Measurements from ENCODE around the gene HSPD1. TPM values are rescaled to one million over a fixed set of nuclear protein-coding genes. Genes with fewer than 3 reads are reported as not detected.

The HSPD1 gene
- total RNA-seq, 1 experiment from 2014 or later = 995 TPM

DNA sequence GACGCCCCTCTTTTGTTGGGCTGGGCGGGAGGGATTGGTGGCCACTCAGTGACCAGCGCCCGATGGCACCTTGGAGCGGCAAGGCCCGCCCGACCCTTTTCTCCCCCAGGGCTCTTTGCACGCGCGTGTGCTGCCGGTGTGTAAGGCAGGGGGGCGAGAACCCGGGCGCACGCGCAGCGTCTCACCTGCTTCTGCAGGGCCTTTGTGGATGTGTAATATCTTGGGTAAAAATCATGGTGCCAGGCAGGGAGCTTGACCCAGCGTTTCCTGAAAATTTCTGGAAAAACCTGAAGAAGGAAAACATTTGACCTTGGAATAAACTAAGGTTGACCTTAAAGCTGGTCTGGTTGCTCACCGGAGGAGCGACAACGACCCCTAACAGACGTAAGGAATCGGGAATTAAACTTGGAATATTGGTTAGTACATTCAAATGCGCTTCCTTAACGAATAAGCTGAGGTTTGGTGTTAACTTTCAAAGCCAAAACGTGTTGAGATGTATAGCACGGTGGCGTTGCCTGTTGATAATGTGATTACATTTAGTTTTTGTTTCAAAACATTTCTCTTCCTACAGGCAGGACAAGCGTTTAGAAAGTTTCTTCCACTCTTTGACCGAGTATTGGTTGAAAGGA is 977 bp upstream of the HSPD1 start:
- Histone ChIP-seq H4K20me1 (ENCODE audit: insufficient read depth) (peaks cover 49% of the 10 kb centered on the region; the same call in 1 of the 2 replicates), H3K36me3 (ENCODE audit: control insufficient read depth in 1 of 2, insufficient read depth in 2 of 2, low read length in 2 of 2) (peaks cover 39 to 79% of the 10 kb centered on the region in 2 experiments), H3K4me1 (ENCODE audit: control insufficient read depth in 1 of 2, insufficient read depth in 2 of 2, low read length in 2 of 2) (peaks cover 7 to 29% of the 10 kb centered on the region in 2 experiments; a peak in 3 of 4 replicates), H3K4me2 (ENCODE audit: low read length) (peak overlapping the region; percentile 67), H3K9me3 (ENCODE audit: control insufficient read depth in 1 of 2, insufficient read depth in 1 of 2, low read depth in 1 of 2, low read length in 2 of 2) (no peaks in the 10 kb centered on the region), H3K4me3 (replicated peaks in 1 of 2; ENCODE audit: low read depth in 1 of 2, low read length in 2 of 2) (peak overlapping the region; percentile 81 to 83), H3K9ac (ENCODE audit: low read length) (peak overlapping the region; percentile 90), H3K79me2 (ENCODE audit: insufficient read depth, low read length) (peaks cover 87% of the 10 kb centered on the region), H3K27ac (ENCODE audit: low read depth, low read length) (peak overlapping the region; percentile 98), H3K27me3 (ENCODE audit: insufficient read depth, low read length) (no peaks in the 10 kb centered on the region), H2AFZ (ENCODE audit: low read depth, low read length, poor library complexity, severe bottlenecking) (no peak overlapping the region), H3K9me2 (ENCODE audit: insufficient read depth) (no peaks in the 10 kb centered on the region)
- ATAC-seq (no peak), DNase-seq (ENCODE audit: low read depth, low spot score) (no peak)
- TF ChIP-seq JUND (IDR thresholded peaks at IDR 0.05) (no peak), SP1 (IDR thresholded peaks at IDR 0.05; ENCODE audit: low read depth) (no peak), POLR2AphosphoS5 (IDR thresholded peaks at IDR 0.05; ENCODE audit: low read depth, low read length) (no peak), EGR1 (IDR thresholded peaks at IDR 0.05; ENCODE audit: low read depth) (no peak; the same call in 1 of the 2 replicates), POLR2A (IDR thresholded peaks at IDR 0.05; ENCODE audit: borderline replicate concordance, extremely low read depth, insufficient read depth, insufficient read length) (peak; percentile 21), CEBPB (IDR thresholded peaks at IDR 0.05; ENCODE audit: low read depth) (no peak), ELF1 (IDR thresholded peaks at IDR 0.05; ENCODE audit: borderline replicate concordance, low read depth) (no peak), CBX3 (IDR thresholded peaks at IDR 0.05; ENCODE audit: low read depth) (no peak), ZFX (IDR thresholded peaks at IDR 0.05) (peak; percentile 9; the same call in 1 of the 2 replicates), FOSL1 (IDR thresholded peaks at IDR 0.05; ENCODE audit: low read depth) (no peak), SRF (IDR thresholded peaks at IDR 0.05; ENCODE audit: low read depth) (no peak), EZH2phosphoT487 (IDR thresholded peaks at IDR 0.05; ENCODE audit: borderline replicate concordance) (no peak), EZH2 (IDR thresholded peaks at IDR 0.05) (no peak)
- TF ChIP-seq, protein P1, sequence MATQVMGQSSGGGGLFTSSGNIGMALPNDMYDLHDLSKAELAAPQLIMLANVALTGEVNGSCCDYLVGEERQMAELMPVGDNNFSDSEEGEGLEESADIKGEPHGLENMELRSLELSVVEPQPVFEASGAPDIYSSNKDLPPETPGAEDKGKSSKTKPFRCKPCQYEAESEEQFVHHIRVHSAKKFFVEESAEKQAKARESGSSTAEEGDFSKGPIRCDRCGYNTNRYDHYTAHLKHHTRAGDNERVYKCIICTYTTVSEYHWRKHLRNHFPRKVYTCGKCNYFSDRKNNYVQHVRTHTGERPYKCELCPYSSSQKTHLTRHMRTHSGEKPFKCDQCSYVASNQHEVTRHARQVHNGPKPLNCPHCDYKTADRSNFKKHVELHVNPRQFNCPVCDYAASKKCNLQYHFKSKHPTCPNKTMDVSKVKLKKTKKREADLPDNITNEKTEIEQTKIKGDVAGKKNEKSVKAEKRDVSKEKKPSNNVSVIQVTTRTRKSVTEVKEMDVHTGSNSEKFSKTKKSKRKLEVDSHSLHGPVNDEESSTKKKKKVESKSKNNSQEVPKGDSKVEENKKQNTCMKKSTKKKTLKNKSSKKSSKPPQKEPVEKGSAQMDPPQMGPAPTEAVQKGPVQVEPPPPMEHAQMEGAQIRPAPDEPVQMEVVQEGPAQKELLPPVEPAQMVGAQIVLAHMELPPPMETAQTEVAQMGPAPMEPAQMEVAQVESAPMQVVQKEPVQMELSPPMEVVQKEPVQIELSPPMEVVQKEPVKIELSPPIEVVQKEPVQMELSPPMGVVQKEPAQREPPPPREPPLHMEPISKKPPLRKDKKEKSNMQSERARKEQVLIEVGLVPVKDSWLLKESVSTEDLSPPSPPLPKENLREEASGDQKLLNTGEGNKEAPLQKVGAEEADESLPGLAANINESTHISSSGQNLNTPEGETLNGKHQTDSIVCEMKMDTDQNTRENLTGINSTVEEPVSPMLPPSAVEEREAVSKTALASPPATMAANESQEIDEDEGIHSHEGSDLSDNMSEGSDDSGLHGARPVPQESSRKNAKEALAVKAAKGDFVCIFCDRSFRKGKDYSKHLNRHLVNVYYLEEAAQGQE (IDR thresholded peaks at IDR 0.05; ENCODE audit: low read depth) = no peak
- TF ChIP-seq, protein P2, sequence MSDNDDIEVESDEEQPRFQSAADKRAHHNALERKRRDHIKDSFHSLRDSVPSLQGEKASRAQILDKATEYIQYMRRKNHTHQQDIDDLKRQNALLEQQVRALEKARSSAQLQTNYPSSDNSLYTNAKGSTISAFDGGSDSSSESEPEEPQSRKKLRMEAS (IDR thresholded peaks at IDR 0.05) = no peak
- TF ChIP-seq, protein P3, sequence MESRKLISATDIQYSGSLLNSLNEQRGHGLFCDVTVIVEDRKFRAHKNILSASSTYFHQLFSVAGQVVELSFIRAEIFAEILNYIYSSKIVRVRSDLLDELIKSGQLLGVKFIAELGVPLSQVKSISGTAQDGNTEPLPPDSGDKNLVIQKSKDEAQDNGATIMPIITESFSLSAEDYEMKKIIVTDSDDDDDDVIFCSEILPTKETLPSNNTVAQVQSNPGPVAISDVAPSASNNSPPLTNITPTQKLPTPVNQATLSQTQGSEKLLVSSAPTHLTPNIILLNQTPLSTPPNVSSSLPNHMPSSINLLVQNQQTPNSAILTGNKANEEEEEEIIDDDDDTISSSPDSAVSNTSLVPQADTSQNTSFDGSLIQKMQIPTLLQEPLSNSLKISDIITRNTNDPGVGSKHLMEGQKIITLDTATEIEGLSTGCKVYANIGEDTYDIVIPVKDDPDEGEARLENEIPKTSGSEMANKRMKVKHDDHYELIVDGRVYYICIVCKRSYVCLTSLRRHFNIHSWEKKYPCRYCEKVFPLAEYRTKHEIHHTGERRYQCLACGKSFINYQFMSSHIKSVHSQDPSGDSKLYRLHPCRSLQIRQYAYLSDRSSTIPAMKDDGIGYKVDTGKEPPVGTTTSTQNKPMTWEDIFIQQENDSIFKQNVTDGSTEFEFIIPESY (IDR thresholded peaks at IDR 0.05; ENCODE audit: extremely low read depth, insufficient replicate concordance, low read length) = no peak
- TF ChIP-seq, protein P4, sequence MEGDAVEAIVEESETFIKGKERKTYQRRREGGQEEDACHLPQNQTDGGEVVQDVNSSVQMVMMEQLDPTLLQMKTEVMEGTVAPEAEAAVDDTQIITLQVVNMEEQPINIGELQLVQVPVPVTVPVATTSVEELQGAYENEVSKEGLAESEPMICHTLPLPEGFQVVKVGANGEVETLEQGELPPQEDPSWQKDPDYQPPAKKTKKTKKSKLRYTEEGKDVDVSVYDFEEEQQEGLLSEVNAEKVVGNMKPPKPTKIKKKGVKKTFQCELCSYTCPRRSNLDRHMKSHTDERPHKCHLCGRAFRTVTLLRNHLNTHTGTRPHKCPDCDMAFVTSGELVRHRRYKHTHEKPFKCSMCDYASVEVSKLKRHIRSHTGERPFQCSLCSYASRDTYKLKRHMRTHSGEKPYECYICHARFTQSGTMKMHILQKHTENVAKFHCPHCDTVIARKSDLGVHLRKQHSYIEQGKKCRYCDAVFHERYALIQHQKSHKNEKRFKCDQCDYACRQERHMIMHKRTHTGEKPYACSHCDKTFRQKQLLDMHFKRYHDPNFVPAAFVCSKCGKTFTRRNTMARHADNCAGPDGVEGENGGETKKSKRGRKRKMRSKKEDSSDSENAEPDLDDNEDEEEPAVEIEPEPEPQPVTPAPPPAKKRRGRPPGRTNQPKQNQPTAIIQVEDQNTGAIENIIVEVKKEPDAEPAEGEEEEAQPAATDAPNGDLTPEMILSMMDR (IDR thresholded peaks at IDR 0.05 in 2 of 3, conservative IDR thresholded peaks at IDR 0.05 in 1 of 3; ENCODE audit: borderline replicate concordance in 1 of 3, insufficient read depth in 1 of 3, low read depth in 2 of 3, low read length in 2 of 3) = no peak
- CTCF ChIA-PET = interaction anchor here (1.0 kb wide), 1 partner anchor 99 kb away, joined by 4 read pairs; no protein-coding TSS in a partner anchor
- RAD21 ChIA-PET (ENCODE audit: low non-redundant PET in 1 of 2, low total read pairs in 2 of 2, uncharacterized antibody in 2 of 2, unreplicated experiment in 2 of 2) = interaction anchor here in 1 of 2 experiments (1.3 kb wide), 1 partner anchor 99 kb away, joined by 3 read pairs; no protein-coding TSS in a partner anchor
- intact Hi-C loops (cut with micrococcal nuclease) = loop anchor here (1.0 to 10.0 kb wide), 2 partner anchors 47 to 204 kb away; partner anchors contain the start of genes COQ10B and MARS2
- POLR2A ChIA-PET = interaction anchor here (0.6 to 2.0 kb wide), 10 partner anchors 8 to 204 kb away, joined by 3 to 25 read pairs (median 4); partner anchors contain the start of genes COQ10B, MARS2 and MOB4
- TSS peak; percentile 66 for BruUV-seq (replicated peaks)
